HG03064 (cell line): ENCODE measurements around the gene CLCN6.

Experiments used
- ATAC-seq: cut with Tn5 transposase; IDR thresholded peaks from one replicate; pipeline ENCODE4 v1.9.1; 2021; ENCODE audit warnings: low read depth; ENCODE audit not compliant: unreplicated experiment

Gene CLCN6

GRCh38 chr1:11874624-11875023, 68.6 kb downstream of the CLCN6 start:
- ATAC-seq: no peak

GRCh38 chr1:11875094-11875493, 69.1 kb downstream of the CLCN6 start:
- ATAC-seq: no peak

GRCh38 chr1:11877074-11877473, 71.1 kb downstream of the CLCN6 start:
- no peak for ATAC-seq

- no peak for ATAC-seq
Observed at GRCh38 chr1:11878081-11878890, 72.3 kb downstream of the CLCN6 start.

- no peak for ATAC-seq
Observed at GRCh38 chr1:11878891-11879190, 72.8 kb downstream of the CLCN6 start.

GRCh38 chr1:11879311-11880180, 73.6 kb downstream of the CLCN6 start:
- ATAC-seq: no peak

- ATAC-seq: no peak
Observed at GRCh38 chr1:11880181-11880575, 74.2 kb downstream of the CLCN6 start.

GRCh38 chr1:11880911-11881748, 75.1 kb downstream of the CLCN6 start:
- ATAC-seq: no peak

GRCh38 chr1:11881749-11882441, 75.9 kb downstream of the CLCN6 start:
- ATAC-seq: no peak

- ATAC-seq: no peak
Observed at GRCh38 chr1:11882814-11883538, 77.0 kb downstream of the CLCN6 start.

- ATAC-seq: no peak
Observed at GRCh38 chr1:11885916-11886315, 79.9 kb downstream of the CLCN6 start.

- no peak for ATAC-seq
Observed at GRCh38 chr1:11886986-11887665, 81.1 kb downstream of the CLCN6 start.

- ATAC-seq: no peak
Observed at GRCh38 chr1:11887666-11888007, 81.6 kb downstream of the CLCN6 start.

- no peak for ATAC-seq
Observed at GRCh38 chr1:11888206-11888876, 82.3 kb downstream of the CLCN6 start.

GRCh38 chr1:11888877-11889208, 82.9 kb downstream of the CLCN6 start:
- no peak for ATAC-seq

- no peak for ATAC-seq
Observed at GRCh38 chr1:11891433-11892186, 85.6 kb downstream of the CLCN6 start.
